ENCODE measurements around the gene GGCX.
"Not testable (repeated sequence)": the region's sequence is repeated elsewhere in the genome, so short reads cannot be mapped to it uniquely, and the experiment has no call there.

Gene GGCX

DNA sequence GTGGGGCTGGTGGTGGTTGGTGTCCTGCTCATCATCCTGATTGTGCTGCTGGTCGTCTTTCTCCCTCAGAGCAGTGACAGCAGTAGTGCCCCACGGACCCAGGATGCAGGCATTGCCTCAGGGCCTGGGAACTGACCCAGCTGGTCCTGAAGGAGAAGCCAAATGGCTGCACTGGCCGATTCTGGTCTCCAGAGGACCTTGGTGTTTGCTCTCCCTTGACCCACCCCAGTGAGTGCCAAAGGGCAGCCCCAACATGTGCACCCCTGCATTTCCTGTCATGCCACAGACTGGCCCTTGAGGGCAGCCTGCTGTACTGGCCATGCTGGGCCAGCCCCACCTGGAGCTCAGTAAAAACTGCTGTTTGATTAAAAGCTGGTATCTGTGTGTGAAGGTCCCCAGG is 31.7 kb upstream of the GGCX start:
- DNase-seq, result no peak

DNA sequence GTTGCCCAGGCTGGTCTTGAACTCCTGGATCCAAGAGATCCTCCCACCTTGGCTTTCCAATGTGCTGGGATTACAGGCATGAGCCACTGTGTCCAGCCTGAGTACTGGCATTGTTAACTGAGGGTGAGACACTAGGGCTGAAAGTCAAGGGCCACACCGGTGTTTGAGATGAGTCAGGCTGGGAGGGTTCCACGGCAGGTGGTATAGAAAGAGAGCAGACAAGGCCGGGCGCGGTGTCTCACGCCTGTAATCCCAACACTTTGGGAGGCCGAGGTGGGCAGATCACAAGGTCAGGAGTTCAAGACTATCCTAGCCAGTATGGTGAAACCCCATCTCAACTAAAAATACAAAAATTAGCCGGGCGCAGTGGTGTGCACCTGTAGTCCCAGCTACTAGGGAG is 31.0 kb upstream of the GGCX start:
- DNase-seq, result not testable (repeated sequence)

DNA sequence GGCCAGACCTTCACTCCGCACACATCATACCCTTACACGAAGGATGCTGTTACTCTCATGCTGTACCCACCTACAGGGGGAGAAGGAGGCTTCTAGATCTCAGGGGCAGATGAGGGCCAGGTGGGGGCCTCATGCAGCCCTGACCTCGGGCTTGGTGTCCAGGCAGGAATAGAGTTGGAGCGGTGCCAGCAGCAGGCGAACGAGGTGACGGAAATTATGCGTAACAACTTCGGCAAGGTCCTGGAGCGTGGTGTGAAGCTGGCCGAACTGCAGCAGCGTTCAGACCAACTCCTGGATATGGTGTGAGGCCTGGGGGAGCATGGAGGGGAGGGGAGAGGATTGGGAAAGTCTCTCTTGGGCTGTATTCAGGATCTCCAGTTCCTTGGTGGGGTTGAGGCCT is 30.3 kb upstream of the GGCX start:
- DNase-seq, result no peak

DNA sequence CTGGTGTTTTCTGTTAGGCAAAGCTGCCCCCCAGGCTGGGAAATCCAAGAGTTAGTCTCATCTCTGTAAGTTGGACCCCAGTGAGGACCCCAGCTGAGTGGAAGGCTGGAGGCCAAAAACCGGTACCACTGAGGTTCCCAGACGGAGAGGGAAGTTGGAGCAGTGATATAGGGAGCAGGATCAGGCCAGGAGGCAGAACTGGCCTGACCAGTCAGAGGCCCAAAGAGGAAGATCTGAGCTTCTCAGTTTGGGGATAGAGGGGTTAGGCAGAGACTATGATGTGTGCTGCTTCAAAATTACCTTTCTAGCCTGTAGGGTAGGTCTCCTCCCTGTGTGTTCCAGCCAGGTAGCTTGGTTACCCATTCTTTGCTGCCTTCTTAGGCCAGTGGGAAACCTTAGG is 29.7 kb upstream of the GGCX start:
- no peak for DNase-seq

DNA sequence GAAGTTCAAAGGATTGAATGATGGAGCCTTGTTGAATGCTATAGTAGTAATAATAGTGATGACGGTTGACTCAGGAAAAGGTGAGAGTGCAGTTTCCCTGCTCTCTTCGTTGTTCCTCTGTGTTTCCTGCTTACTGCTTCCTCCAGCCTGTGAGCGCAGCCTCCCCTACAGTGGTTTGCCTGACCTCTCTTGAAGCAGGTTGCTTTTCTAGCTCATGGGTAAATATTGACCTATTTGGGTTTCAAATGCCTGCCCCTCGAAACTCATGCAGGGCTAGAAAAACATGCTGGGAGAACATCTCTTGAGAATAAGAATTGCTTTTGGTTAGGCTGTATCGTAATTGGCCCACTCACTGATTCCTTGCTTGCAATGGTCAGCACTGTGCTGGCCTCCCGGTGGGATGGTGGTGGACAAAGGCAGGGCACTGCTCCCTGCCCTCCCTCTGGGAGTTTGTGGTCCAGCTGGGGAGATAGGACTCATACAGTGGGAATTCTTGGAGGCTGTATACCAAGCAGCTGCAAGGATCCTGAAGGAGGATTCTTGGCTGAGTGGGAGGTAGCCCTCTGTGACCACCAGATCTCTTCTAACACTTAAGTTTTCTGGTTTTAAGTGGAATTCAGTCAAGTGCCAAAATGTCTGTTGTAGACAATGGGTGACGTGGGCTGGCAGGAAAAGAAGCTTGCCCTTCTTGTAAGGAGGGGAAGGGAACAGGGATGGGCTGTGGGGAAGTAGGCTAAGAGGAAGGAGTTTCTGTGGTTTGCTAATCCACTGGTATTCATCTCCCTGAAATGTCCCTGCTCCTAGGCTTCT is 28.9 kb upstream of the GGCX start:
- DNase-seq, result peak; percentile 77

DNA sequence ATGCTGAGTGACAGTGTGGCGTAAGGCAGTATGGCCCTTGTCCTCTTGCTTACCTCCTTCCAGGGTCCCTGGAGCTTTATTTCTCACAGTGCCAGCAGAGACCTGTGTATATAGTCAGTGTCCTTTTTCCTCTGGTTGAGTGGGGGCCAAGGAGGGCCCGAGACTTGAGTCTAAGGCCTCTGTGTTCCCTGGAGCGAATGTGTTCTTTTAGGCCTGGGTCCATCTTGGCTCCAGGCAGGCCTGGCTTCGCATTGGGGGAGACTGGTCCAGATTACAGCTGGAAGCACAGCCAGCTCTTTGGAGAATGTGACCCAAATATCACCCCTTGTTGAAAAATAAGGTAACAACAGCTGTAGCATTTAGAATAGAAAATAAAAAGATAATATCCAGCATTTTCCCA is 27.9 kb upstream of the GGCX start:
- no peak for DNase-seq

DNA sequence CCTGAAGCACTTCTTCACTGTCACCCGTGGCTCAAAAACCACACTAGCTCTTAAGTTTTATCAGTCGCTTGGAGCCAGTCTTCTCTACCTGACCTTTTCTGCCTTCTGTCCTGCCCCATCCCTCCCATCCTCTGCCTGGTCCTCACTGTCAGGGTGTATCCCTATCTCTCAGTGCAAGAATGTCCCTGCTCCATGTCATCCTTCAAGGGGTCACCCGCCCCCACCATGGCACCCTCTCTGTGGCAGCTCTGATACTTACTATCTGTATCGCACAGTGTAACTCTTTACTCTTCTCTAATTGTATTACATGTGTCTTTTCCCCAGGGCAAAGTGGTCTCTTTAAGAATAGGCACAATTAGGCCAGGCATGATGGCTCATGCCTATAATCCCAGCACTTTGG is 27.4 kb upstream of the GGCX start:
- no peak for DNase-seq

DNA sequence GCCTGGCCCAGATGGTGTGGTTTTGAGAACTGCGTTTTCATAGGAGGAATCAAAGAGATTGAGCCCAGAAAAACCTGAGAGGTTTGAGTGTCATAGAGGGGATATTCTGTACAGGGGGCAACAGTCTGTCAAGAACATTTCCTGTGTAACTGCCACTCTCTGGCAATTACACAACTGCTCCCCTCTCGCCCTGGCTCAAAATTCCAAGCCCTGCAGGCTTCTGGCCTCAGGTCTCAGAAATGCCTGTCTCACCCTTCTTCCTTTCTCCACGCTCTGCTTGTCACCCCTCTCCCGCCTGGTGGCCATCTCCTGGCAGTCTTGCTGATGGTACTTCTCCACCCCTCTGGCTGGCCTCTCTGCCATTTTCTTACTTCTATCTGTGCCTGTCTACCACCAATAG is 26.9 kb upstream of the GGCX start:
- no peak for DNase-seq

DNA sequence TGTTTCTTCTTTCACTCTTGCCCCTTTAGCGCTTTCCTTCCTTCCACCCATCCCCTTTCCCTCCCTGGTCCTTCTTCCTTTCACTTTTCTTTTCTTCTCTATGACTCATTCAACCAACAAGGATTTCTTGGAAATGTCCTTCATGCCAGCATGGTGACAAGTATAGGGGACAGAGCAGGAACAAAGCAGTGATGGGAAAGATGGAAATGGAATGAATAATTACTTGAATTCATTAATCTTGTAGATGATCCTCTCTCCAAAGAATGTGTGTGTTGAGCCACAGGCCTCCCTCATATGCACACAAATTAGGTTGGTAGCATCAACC is 24.4 kb upstream of the GGCX start:
- peak; percentile 83 for DNase-seq

DNA sequence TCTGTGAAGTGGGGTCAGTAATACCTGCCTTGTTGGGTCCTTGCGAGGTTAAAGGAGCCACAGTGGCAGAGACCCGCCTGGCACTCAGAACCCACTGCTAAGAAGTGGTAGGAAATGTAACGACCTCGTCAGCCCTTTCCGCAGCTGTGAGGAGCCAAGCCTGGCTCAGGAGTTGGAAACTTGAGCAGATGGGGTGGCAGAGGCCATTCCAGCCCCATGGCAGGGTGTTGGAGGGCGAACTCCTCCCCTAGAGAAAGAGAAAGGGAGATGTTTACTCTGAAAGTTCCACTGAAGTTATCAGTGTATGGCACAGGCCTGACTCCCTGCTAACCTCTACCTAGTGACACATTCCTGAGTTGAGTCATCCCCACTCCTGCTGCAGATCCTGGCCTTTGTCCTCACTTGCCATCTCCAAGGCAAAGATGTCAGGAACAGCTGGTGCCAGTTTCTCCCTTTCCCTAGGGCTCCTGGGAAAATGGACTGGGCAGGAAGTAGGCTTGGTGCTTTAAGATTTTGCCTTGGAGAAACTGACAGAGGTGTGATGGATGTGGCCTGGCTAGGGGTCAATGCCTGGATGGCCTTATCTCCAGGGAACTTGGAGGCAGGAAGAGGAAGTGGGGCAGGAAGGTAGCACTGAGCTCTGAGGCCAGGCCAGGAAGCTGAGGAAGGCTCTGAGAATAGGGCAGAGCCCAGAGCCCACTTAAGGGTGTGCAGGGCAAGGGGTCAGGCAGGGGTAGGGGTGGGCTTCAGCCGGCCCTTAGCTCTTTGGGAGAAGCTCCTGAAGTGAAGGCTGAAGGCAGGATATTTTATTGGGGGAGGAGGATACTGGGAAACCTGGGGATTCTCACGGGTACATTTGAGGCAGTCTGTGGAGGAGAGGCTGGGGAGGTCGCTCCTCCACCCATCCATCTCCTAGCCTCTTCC is 23.8 kb upstream of the GGCX start:
- DNase-seq, result peak; percentile 67

DNA sequence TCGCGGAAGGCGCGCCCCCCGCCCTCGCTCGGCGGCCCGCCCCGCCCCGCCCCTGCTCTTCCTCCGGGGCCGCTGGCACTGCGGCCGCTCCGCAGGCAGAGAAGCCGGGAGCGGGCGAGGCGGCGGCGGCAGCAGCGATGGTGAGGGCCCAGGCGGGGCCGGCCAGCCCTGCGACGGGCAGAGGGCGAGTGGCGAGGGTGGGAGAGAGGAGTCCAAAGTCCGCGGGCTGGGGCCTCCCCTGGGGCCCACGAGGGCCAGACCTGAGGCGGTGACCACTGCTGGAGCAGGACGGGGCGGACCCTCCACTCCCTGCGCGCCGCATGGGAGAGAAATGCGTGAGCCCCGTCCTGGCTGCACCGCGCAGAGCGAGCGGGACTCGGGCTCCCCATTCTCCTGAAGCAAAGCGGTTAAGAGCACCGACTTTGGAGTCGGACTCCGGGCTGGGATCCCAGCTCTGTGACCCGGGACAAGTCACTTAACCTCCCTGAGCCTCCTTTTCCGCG is 23.1 kb upstream of the GGCX start, which contains the start of gene VAMP5:
VAMP5 (plus strand) TSS at position 78 of the 503 bp plus-strand sequence; CDS start at position 138, 60 bp downstream.
- peak; percentile 22 for DNase-seq

DNA sequence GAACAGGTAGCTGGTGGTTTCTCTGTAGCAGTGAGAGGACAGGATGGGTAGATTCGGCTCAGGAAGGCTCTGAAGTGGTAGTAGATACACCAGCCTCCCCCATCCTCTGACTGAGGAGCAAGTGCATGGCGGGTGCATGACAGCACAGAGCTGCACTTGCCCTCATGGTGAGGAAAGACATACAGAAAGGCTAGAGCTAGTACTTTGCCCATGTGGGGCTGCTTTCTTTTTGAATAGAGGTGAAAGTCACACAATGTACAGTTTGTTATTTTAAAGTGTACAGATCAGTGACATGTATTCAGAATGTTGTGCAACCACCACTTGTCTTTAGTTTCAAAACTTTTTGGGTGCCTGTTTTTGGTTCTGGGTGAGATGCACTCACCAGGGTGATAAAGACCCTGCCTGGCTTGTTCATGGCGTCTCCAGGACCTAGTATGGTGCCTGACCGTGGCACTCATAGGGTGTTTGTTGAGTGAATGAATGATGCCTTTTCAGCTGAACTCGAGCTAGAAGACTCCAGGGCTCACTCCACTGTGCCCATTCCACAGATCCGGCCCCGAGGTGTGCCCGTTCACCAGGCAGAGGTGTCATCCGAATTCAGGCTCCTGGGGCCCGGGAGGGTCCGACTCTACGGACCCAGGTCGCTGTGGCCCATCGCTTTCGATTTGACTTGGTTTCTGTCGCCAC is 22.5 kb upstream of the GGCX start:
- DNase-seq, result no peak

DNA sequence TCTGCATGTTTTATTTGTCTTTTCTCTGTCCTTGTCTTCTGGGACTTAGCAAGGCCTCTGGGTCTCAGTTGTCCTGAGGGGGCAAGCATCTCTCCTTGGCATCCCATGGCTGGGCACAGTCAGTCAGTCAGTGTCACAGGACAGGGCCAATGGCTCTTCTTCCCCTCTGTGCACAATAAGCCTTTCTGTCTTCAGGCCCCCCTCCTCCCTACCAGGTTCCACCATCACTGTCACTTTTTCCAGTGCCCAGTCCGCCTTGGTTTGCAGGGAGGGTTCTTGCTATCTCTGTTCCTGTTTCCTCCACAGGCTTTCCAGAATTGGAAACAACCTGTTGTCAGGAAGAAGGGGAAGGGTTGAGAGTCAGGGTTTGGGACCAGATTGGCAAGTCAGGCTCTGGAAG is 21.2 kb upstream of the GGCX start:
- DNase-seq, result no peak

DNA sequence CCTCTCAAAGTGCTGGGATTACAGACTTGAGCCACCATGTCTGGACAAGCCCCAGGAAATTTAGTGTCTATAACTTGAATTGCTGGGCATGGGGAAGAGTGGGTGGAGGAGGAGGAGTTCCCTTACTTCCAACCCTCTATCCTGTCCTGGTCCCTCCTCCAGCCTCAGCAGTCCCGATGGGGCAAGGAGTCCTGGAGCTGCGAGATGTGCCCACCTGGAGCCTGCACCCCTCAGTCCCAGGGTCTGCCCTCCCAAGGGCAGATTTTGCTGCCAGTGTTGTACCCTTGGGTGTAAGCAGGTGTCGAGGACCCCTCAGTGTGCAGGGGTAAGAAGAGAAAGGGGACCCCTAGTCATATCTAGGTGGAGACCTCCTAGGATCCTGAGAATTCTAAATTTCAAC is 18.9 kb upstream of the GGCX start:
- DNase-seq, result no peak

DNA sequence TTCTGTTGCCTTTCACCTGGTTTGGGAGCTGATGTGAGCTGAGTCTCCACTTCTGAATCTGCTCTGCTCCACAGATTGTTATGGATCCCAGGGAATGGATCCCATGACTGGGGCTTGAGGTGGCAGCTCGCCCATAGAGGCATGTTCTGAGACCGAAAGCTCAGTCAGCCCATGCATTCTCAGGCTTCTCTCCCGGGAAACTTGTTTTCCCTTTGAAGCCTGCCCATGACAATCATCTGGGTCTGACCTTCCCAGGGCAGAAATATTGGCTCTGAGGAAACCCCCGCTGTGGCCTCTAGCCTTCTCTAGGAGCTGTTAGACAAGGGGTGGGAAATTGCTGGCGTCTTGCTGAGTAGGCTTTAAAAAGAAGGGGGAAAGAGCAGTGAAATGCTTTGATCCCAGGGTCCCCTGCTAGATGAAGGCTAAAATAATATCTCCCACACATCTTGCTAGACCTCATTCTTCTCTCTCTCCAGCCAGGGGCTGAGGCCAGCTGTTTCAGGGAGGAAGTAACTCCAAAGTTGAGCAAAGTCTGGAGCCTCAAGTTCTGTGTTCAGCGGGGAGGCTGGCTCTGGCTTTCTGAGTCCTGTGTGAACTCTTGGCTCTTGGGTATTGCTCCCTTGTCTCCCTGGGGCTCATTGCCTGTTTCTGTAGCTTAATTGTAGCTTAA is 18.1 kb upstream of the GGCX start:
- DNase-seq, result no peak

DNA sequence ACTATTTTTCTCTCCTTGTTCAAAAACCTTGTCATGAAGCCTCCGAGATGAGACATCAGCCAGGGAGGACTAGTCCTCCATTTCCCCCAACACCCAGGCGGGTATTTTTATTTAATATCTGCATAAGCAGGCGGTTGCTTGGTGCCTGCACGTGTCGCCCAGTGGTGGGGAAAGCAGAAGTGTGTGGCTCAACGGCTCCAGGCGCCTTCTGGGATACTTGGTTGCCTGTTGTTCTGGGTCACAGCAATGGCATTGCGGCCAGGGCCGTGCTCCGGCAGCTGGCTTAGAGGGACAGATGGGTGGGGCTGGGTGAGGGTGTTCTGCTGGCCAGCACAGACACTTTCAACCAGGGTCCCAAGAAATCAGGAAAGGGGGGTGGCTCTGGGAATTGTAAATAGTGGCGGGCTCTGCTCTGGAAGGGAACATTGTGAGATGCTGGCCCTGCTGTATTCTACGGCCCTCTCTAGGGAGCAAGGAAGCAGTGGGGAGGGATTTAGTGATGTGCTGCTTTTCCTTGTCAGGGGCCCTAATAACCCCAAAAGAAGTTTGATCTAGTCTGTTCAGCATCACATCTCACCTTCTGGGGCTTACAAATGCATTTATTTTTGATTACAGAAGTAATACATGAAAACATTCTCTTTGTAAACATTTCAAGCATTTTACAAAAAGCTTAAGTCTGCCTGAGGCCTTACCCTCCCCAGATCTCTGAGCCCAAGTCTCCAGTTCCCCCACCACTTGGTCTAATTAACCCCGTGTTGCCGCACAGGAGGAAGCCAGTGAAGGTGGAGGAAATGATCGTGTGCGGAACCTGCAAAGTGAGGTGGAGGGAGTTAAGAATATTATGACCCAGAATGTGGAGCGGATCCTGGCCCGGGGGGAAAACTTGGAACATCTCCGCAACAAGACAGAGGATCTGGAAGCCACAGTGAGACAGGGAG is 17.2 kb upstream of the GGCX start:
- no peak for DNase-seq

DNA sequence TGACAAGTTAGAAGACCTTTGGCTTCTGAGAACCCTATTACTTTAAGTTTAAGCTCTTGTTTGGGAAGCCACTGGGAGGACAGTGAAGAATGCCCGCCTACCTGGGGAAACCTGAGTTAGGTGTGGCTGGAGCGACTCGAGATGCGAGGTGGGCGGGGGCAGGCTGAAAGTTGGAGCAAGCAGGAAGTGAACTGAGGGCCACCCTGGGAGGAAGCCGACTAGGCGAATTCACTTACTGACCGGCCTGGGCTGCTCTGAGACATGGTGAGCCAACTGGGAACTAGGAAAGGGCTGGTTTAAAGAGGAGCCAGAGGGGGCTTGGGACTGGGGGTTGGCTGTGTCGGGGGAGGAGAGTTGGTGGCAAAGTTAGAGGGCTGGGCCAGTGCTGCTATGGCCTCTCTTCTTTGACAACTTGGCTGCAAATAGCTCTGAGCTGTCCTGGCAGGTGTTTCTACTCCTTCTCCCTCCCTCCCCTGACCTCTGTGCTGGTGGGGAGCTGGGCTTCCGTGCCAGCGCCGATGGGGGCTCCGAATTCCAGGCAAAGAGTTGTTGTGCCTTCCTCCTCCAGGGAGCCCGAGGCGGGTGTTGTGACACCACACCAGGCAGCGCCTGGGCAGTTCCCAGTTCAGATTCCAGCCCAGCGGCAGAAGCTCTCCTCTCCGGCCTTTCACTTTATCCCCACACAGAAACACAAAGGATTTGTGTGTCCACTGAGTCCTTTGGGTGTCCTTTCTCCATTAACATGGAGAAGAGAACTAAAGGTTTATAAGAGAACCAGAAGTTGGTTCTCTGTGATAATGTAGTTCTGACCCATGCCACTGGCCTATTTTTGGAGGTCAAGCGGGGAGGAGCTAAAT is 16.3 kb upstream of the GGCX start, which contains the start of gene VAMP8:
VAMP8 (plus strand) TSS at position 201 of the 857 bp plus-strand sequence; CDS start at position 262, 61 bp downstream.
- no peak for DNase-seq

DNA sequence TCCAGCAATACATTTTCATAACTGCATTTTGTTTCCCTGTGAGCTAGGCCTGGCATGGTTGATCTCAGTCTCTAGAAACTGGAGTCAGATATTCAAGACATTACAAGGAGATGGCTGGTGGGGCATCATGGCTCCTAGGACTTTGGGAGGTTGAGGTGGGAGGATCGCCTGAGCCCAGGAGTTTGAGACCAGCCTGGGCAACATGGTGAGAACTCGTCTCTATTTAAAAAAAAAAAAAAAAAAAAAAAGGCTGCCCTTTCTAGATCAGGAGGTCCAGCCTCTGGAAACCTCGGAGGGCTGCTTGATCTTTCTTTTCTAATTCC is 15.7 kb upstream of the GGCX start:
- DNase-seq, result no peak

DNA sequence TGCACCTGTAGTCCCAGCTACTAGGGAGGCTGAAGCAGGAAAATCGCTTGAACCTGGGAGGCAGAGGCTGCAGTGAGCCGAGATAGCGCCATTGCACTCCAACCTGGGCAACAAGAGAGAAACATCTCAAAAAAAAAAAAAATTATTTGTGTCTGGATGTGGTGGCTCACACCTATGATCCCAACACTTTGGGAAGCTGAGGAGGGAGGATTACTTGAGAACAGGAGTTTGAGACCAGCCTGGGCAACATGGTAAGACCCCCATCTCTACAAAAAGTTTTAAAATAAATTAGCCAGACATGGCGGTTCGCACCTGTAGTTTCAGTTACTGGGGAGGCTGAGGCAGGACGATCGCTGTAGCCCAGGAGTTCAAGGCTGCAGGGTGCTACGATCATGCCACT is 14.4 kb upstream of the GGCX start:
- no peak for DNase-seq

DNA sequence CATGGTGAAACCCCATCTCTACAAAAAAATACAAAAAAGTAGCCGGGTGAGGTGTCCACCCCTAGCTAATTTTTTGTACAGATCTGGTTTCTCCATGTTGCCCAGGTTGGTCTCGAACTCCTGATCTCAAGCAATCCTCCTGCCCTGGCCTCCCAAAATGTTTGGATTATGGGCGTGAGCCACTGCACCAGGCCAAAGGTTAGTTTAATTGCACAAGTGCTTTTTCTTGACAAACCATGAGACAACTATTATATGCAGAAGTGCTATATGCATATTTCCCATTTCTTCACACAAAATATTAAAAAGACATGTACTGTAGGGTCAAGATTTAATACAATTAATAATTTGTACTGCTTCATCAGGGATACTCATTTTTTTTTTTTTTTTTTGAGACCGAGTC is 5.0 kb upstream of the GGCX start:
- no peak for DNase-seq

DNA sequence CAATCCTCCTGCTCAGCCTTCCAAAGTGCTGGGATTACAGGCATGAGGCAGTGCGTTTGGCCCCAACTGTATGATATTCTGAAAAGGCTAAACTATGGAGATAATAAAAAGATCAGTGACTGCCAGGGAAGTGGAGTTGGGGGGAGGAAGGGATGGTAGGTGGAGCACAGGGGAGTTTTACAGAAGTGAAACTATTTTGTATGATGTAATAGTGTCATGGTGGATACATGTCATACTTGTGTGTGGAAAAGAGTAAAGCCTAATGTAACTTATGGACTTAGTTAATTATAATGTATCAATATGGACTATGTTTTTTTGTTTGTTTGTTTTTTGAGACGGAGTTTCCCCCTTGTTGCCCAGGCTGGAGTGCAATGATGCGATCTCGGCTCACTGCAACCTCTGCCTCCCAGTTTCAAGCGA is 2.9 kb upstream of the GGCX start:
- no peak for DNase-seq
